ENCODE data around the gene PKHD1. TPM values are rescaled to one million over a fixed set of nuclear protein-coding genes. Genes with fewer than 3 reads are reported as not detected.

Gene PKHD1
- total RNA-seq, 4 donors from 2014 or later = 0.53 to 0.83 (median 0.60) TPM

- no peak overlapping the region for H3K4me3 ChIP-seq
- DNase-seq = no peak
- no peaks in the 10 kb centered on the region for H3K36me3 ChIP-seq
- no peaks in the 10 kb centered on the region for H3K27me3 ChIP-seq
- TF ChIP-seq POLR2A (IDR thresholded peaks at IDR 0.05) (no peak), CTCF (IDR thresholded peaks at IDR 0.05) (no peak)
- no peaks in the 10 kb centered on the region for H3K9me3 ChIP-seq
- no peaks in the 10 kb centered on the region for H3K4me1 ChIP-seq
- no peak overlapping the region for H3K27ac ChIP-seq
These were observed 176.6 kb downstream of the PKHD1 start for GRCh38 chr6:51910851-51911250.

GRCh38 chr6:51908243-51908642, 179.2 kb downstream of the PKHD1 start:
- no peak overlapping the region for H3K27ac ChIP-seq
- TF ChIP-seq POLR2A (IDR thresholded peaks at IDR 0.05) (no peak), CTCF (IDR thresholded peaks at IDR 0.05) (no peak)
- no peak overlapping the region for H3K4me3 ChIP-seq
- no peak for DNase-seq
- H3K27me3 ChIP-seq = no peaks in the 10 kb centered on the region
- no peaks in the 10 kb centered on the region for H3K9me3 ChIP-seq
- no peaks in the 10 kb centered on the region for H3K4me1 ChIP-seq
- no peaks in the 10 kb centered on the region for H3K36me3 ChIP-seq

- H3K4me3 ChIP-seq = no peak overlapping the region
- no peaks in the 10 kb centered on the region for H3K36me3 ChIP-seq
- no peak overlapping the region for H3K27ac ChIP-seq
- TF ChIP-seq CTCF (IDR thresholded peaks at IDR 0.05) = no peak
- TF ChIP-seq POLR2A (IDR thresholded peaks at IDR 0.05) = no peak
- H3K9me3 ChIP-seq = no peaks in the 10 kb centered on the region
- no peaks in the 10 kb centered on the region for H3K27me3 ChIP-seq
- H3K4me1 ChIP-seq = no peaks in the 10 kb centered on the region
- no peak for DNase-seq
These were observed 185.3 kb downstream of the PKHD1 start for GRCh38 chr6:51901766-51902764.

- Histone ChIP-seq H3K36me3 (no peaks in the 10 kb centered on the region), H3K27ac (no peak overlapping the region), H3K27me3 (no peaks in the 10 kb centered on the region), H3K9me3 (no peaks in the 10 kb centered on the region), H3K4me3 (no peak overlapping the region), H3K4me1 (no peaks in the 10 kb centered on the region)
- TF ChIP-seq CTCF (IDR thresholded peaks at IDR 0.05) (no peak), POLR2A (IDR thresholded peaks at IDR 0.05) (no peak)
- DNase-seq = no peak
These were observed 194.0 kb downstream of the PKHD1 start for GRCh38 chr6:51893366-51893765.

- no peak overlapping the region for H3K4me3 ChIP-seq
- TF ChIP-seq POLR2A (IDR thresholded peaks at IDR 0.05) (no peak), CTCF (IDR thresholded peaks at IDR 0.05) (no peak)
- no peak for DNase-seq
- no peaks in the 10 kb centered on the region for H3K4me1 ChIP-seq
- no peaks in the 10 kb centered on the region for H3K27me3 ChIP-seq
- no peak overlapping the region for H3K27ac ChIP-seq
- no peaks in the 10 kb centered on the region for H3K9me3 ChIP-seq
- no peaks in the 10 kb centered on the region for H3K36me3 ChIP-seq
These were observed 194.7 kb downstream of the PKHD1 start for GRCh38 chr6:51892750-51893149.
